Vagina (tissue), 2 donors: ENCODE measurements around the gene NRP2. TPM values are rescaled to one million over a fixed set of nuclear protein-coding genes. Genes with fewer than 3 reads are reported as not detected.

ENCODE experiments used
- DNase-seq, 2 donors: peaks; one replicate each; pipeline ENCODE4 v3.0.0-alpha.2; 2017; ENCODE audit errors: extremely low spot score in 2 of 2
- H3K27ac ChIP-seq: fragments of 200-600 bp; sonication (generic); one replicate; pipeline ENCODE4 v1.5.1; 2019
- H3K27me3 ChIP-seq: fragments of 200-600 bp; sonication (generic); one replicate; pipeline ENCODE4 v1.5.1; 2019
- H3K36me3 ChIP-seq, 2 donors: fragments of 200-600 bp; sonication (generic); one replicate each; pipeline ENCODE4 v1.5.1; 2017 to 2019
- H3K4me1 ChIP-seq: fragments of 200-600 bp; sonication (generic); one replicate; pipeline ENCODE4 v1.5.1; 2019
- H3K4me3 ChIP-seq, 2 donors: fragments of 200-600 bp; sonication (generic); 1 replicate in 1 of 2; 2 replicates in 1 of 2; pipeline ENCODE4 v1.5.1; 2016 to 2019
- H3K9me3 ChIP-seq: fragments of 200-600 bp; sonication (generic); one replicate; pipeline ENCODE4 v1.5.1; 2019
- POLR2A ChIP-seq, 2 donors: fragments of 450-650 bp; IDR thresholded peaks; one replicate each; pipeline ENCODE4 v1.6.1; 2017; ENCODE audit warnings: antibody characterized with exemption in 2 of 2, mild to moderate bottlenecking in 2 of 2, moderate library complexity in 2 of 2
- POLR2AphosphoS5 ChIP-seq, 2 donors: sonication (generic); formaldehyde crosslinking; IDR thresholded peaks; one replicate each; pipeline ENCODE4 v1.9.0; 2017; ENCODE audit warnings: antibody characterized with exemption in 2 of 2, mild to moderate bottlenecking in 2 of 2, low read depth in 1 of 2; ENCODE audit not compliant: insufficient read depth in 1 of 2
- intact Hi-C: fragments of 100-400 bp; cut with DNase I; formaldehyde crosslinking; loops from one replicate; pipeline ENCODE4 v1.15.1; 2023
- total RNA-seq: library from RNA; depleted of rRNA; stranded (reverse); fragments of >200 nt; gene quantifications from one replicate; pipeline ENCODE4 v1.2.3, GENCODE V29; 2016
- TF ChIP-seq, protein P1 (sequence below), 3 experiments: fragments of 450-650 bp in 2 of 3; fragments of 200-600 bp in 1 of 3; sonication (generic) in 1 of 3; IDR thresholded peaks; one replicate each; pipeline ENCODE4 v1.5.1; 2017 to 2019; ENCODE audit warnings: antibody characterized with exemption in 3 of 3, mild to moderate bottlenecking in 2 of 3, moderate library complexity in 2 of 3

NRP2 gene
- total RNA-seq, 1 donor from 2014 or later, result 65.6 TPM

DNA sequence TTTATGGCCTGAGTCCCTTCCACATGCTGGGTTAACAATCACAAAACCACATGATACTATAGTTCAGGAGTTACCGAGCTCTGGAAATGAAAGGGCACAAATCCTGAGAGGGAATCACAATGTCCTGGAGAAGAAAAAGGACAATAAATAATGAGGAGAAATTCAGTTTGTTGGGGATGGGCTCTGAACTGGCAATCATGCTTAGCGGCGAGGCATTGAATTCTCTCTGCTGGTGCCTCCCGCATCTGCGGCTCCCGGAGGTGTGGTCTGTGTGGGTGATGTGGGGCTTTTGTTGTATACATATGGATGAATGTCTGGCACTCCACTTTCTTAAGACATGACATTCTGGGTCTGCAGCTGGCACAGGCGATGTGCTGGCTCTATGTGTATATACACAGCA lies 46.1 kb downstream of the NRP2 start:
- intact Hi-C loops, result no loop called here
- Histone ChIP-seq H3K9me3 (no peaks in the 10 kb centered on the region), H3K4me1 (peaks cover 5% of the 10 kb centered on the region), H3K4me3 (no peak overlapping the region), H3K36me3 (peaks cover 5 to 39% of the 10 kb centered on the region in 2 donors), H3K27ac (no peak overlapping the region), H3K27me3 (no peaks in the 10 kb centered on the region)
- no peak for TF ChIP-seq POLR2A (IDR thresholded peaks at IDR 0.05)
- DNase-seq, result no peak

DNA sequence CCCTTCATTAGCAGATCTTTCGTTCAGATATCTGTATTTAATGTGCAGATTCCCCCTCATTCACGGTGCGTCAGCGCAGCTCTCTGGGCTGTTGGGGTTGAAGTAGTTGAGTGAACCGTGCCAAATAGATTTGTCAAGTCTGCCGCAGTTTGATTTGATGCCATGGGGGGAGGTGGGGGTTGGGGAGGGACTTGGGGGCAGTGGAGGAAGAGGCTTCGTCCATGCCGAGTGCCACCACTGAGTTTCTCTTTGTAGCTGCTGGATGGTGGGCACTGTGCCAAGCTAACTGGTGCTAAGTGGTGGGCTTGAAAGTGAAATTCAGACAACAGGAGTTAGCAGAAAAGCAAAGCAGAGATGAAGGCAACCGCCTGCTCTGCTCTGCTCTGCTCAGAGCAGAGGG lies 47.9 kb downstream of the NRP2 start:
- Histone ChIP-seq H3K27ac (peak overlapping the region; percentile 23), H3K27me3 (no peaks in the 10 kb centered on the region), H3K36me3 (peaks cover 5 to 32% of the 10 kb centered on the region in 2 donors), H3K9me3 (no peaks in the 10 kb centered on the region), H3K4me1 (peaks cover 22% of the 10 kb centered on the region), H3K4me3 (no peak overlapping the region)
- TF ChIP-seq POLR2A (IDR thresholded peaks at IDR 0.05) (no peak), POLR2AphosphoS5 (IDR thresholded peaks at IDR 0.05; ENCODE audit: insufficient read depth in 1 of 2, low read depth in 1 of 2) (no peak)
- TF ChIP-seq, protein P1, sequence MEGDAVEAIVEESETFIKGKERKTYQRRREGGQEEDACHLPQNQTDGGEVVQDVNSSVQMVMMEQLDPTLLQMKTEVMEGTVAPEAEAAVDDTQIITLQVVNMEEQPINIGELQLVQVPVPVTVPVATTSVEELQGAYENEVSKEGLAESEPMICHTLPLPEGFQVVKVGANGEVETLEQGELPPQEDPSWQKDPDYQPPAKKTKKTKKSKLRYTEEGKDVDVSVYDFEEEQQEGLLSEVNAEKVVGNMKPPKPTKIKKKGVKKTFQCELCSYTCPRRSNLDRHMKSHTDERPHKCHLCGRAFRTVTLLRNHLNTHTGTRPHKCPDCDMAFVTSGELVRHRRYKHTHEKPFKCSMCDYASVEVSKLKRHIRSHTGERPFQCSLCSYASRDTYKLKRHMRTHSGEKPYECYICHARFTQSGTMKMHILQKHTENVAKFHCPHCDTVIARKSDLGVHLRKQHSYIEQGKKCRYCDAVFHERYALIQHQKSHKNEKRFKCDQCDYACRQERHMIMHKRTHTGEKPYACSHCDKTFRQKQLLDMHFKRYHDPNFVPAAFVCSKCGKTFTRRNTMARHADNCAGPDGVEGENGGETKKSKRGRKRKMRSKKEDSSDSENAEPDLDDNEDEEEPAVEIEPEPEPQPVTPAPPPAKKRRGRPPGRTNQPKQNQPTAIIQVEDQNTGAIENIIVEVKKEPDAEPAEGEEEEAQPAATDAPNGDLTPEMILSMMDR (IDR thresholded peaks at IDR 0.05), result no peak
- DNase-seq, result no peak
- intact Hi-C loops, result no loop called here

DNA sequence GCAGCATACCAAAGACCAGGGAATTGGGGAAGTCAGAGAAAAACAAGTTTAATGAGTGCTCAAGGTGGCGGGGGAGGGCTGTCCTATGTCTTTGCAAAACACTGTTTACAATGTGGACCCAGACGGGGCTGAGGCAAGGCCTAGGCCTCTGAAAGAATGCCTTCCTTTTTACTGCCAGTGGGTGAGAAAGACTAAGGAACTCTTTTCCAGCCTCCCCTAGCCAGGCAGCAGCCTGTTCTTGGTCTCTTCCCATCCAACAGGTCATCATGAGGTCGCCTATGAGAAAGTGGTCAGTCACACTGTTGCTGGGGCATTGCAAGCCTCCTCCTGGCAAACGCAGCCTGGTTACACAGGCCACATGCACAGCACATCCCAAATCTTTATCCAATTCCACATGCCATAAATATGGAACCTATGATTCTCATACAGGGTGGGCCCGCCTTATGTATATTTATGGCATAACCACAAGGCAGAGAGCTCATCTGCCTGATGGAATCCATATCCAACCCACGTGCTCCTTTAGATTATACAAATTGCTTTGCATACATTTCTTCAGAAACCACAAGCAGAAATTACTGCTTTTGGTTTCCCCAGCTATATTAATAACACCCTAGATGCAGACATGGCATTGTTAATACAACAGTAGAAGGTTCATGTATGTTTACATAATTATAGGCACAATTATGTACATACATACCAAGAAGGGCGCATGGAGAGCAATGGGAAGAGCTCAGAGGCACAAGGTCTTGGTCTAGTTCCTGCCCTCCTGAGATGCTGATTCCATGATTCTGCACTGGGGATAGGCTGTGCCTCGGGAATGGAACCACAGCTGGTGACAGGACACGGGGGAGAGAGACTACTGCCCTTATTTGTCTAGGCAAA lies 48.6 kb downstream of the NRP2 start:
- Histone ChIP-seq H3K4me3 (no peak overlapping the region), H3K27me3 (no peaks in the 10 kb centered on the region), H3K36me3 (peaks cover 5 to 25% of the 10 kb centered on the region in 2 donors), H3K27ac (peak overlapping the region; percentile 23), H3K9me3 (no peaks in the 10 kb centered on the region), H3K4me1 (peaks cover 22% of the 10 kb centered on the region)
- no peak for TF ChIP-seq POLR2AphosphoS5 (IDR thresholded peaks at IDR 0.05; ENCODE audit: insufficient read depth in 1 of 2, low read depth in 1 of 2)
- intact Hi-C loops, result no loop called here
- no peak for DNase-seq

DNA sequence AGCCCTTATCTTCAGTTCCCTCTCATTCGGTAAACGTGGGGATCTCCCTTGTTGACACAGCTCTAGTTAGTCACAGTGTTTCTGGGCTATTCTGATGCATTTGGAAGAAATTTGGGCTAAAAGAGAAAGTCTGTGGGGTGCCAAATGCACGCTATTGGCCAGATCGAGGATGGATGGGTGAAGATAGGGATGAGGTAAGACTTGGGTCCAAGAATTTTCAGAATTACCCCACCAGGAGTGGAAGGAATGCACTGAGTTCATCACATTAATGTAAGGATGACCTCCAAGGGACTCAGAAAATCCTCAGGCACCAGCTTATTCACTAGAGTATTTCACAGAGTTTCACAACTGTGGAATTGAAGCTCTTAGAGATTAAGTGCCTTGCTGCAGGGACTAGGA lies 49.3 kb downstream of the NRP2 start:
- H3K4me3 ChIP-seq, result no peak overlapping the region
- H3K27ac ChIP-seq, result peak overlapping the region; percentile 6
- peaks cover 22% of the 10 kb centered on the region for H3K4me1 ChIP-seq
- TF ChIP-seq POLR2A (IDR thresholded peaks at IDR 0.05) (no peak), POLR2AphosphoS5 (IDR thresholded peaks at IDR 0.05; ENCODE audit: insufficient read depth in 1 of 2, low read depth in 1 of 2) (no peak)
- TF ChIP-seq, protein P1 (IDR thresholded peaks at IDR 0.05), result no peak
- DNase-seq, result no peak
- H3K9me3 ChIP-seq, result no peaks in the 10 kb centered on the region
- intact Hi-C loops, result no loop called here
- H3K36me3 ChIP-seq, result peaks cover 4 to 18% of the 10 kb centered on the region in 2 donors
- H3K27me3 ChIP-seq, result no peaks in the 10 kb centered on the region

DNA sequence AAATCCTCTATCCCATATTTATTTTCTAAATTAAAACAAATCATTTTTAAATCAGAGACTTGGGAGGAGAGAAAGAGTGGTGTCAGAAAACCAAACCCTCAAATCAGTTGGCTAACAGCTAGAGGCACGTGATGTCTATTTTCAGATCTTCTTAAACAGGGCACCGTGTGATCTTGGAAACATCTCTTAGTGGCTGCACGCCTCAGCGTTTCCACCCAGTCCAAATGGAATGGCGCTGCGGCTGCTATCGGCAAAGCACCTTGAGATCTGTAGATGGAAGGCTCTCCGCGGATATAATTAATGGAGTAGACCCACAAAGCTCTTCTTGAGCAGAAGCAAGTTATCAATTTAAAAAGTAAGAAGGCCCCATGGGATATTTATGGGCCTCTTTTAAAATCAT lies 50.0 kb downstream of the NRP2 start:
- TF ChIP-seq POLR2AphosphoS5 (IDR thresholded peaks at IDR 0.05; ENCODE audit: insufficient read depth in 1 of 2, low read depth in 1 of 2) (no peak), POLR2A (IDR thresholded peaks at IDR 0.05) (no peak)
- TF ChIP-seq, protein P1 (IDR thresholded peaks at IDR 0.05), result no peak
- Histone ChIP-seq H3K4me3 (no peak overlapping the region), H3K4me1 (peaks cover 22% of the 10 kb centered on the region), H3K36me3 (peaks cover 0 to 12% of the 10 kb centered on the region in 2 donors), H3K27ac (peak overlapping the region; percentile 6), H3K9me3 (no peaks in the 10 kb centered on the region), H3K27me3 (no peaks in the 10 kb centered on the region)
- DNase-seq, result no peak
- intact Hi-C loops, result no loop called here

DNA sequence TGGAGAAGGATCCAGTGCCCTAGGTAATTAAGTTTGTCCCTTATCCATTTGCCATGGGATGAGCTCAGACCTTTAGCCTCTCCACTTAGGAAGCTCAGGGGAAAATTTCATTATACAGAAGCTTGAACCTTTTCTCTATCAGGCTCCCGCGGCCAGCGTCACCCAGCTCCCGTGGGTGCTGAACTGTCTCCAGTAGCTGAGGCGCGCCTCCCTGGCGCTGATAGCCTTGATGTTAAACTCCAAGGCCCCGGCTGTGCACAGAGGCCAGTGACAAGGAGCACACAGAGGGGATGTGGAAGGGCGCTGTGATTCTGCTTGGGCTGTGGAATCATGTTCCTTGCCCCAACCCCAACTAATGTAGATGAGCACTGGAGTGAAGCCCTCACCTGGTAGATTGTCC lies 50.8 kb downstream of the NRP2 start:
- Histone ChIP-seq H3K9me3 (no peaks in the 10 kb centered on the region), H3K27me3 (no peaks in the 10 kb centered on the region), H3K4me1 (peaks cover 22% of the 10 kb centered on the region), H3K27ac (peak overlapping the region; percentile 78), H3K36me3 (peaks cover 0 to 6% of the 10 kb centered on the region in 2 donors), H3K4me3 (no peak overlapping the region)
- intact Hi-C loops, result no loop called here
- TF ChIP-seq, protein P1 (IDR thresholded peaks at IDR 0.05), result no peak
- no peak for TF ChIP-seq POLR2AphosphoS5 (IDR thresholded peaks at IDR 0.05; ENCODE audit: insufficient read depth in 1 of 2, low read depth in 1 of 2)
- TF ChIP-seq POLR2A (IDR thresholded peaks at IDR 0.05), result no peak
- no peak for DNase-seq
